Stimulated activated CD8-positive, alpha-beta memory T cell treated with anti-CD3 and anti-CD28 coated beads, Interleukin-7, amount 100 ng/mL, for 48 hours (primary cell): ENCODE results near the gene DUSP11.
"Not testable (repeated sequence)": the region's sequence is repeated elsewhere in the genome, so short reads cannot be mapped to it uniquely, and the experiment has no call there.

ENCODE experiments used
- DNase-seq, 2 donors: peaks; one replicate each; pipeline ENCODE4 v3.0.0-alpha.2; 2020; ENCODE audit warnings: low read depth in 1 of 2; ENCODE audit errors: extremely low read depth in 1 of 2

Gene DUSP11

GRCh38 chr2:73776381-73776780 is 3.5 kb downstream of the DUSP11 start:
- DNase-seq, result no peak

- no peak for DNase-seq
Observed at GRCh38 chr2:73772819-73773218, 7.1 kb downstream of the DUSP11 start.

GRCh38 chr2:73770725-73771124 is 9.2 kb downstream of the DUSP11 start:
- no peak for DNase-seq

GRCh38 chr2:73766994-73767393 is 12.9 kb downstream of the DUSP11 start:
- no peak for DNase-seq

- DNase-seq, result no peak
Observed at GRCh38 chr2:73766349-73766748, 13.6 kb downstream of the DUSP11 start.

- no peak for DNase-seq
Observed at GRCh38 chr2:73764945-73765344, 15.0 kb downstream of the DUSP11 start.

- no peak for DNase-seq
Observed at GRCh38 chr2:73762571-73762970, 17.3 kb downstream of the DUSP11 start.

- no peak for DNase-seq
Observed at GRCh38 chr2:73759904-73760303, 20.0 kb downstream of the DUSP11 start.

GRCh38 chr2:73759285-73759764 is 20.6 kb downstream of the DUSP11 start:
- DNase-seq, result no peak

GRCh38 chr2:73754332-73754731 is 25.6 kb downstream of the DUSP11 start:
- not testable (repeated sequence) for DNase-seq

- DNase-seq, result no peak
Observed at GRCh38 chr2:73749314-73749713, 30.6 kb downstream of the DUSP11 start.

- no peak for DNase-seq
Observed at GRCh38 chr2:73746877-73747208, 33.1 kb downstream of the DUSP11 start.

- no peak for DNase-seq
Observed at GRCh38 chr2:73746015-73746876, 33.7 kb downstream of the DUSP11 start.

GRCh38 chr2:73740767-73741166 is 39.1 kb downstream of the DUSP11 start:
- no peak for DNase-seq

GRCh38 chr2:73739101-73739500 is 40.8 kb downstream of the DUSP11 start:
- no peak for DNase-seq

- DNase-seq, result peak; percentile 91 to 96
Observed at GRCh38 chr2:73736855-73737779, 42.8 kb downstream of the DUSP11 start, which contains the start of gene TPRKB. Gene TPRKB (minus strand): TSS chr2:73737345. CDS start chr2:73734569, 2,776 bp downstream.

- DNase-seq, result no peak
Observed at GRCh38 chr2:73736378-73736777, 43.5 kb downstream of the DUSP11 start.

GRCh38 chr2:73730810-73731209 is 49.1 kb downstream of the DUSP11 start:
- no peak for DNase-seq

- no peak for DNase-seq
Observed at GRCh38 chr2:73728711-73729110, 51.2 kb downstream of the DUSP11 start.

GRCh38 chr2:73728043-73728442 is 51.9 kb downstream of the DUSP11 start:
- no peak for DNase-seq

- DNase-seq, result not testable (repeated sequence)
Observed at GRCh38 chr2:73726657-73727056, 53.2 kb downstream of the DUSP11 start.
